Peyer's patch (tissue), 4 donors: ENCODE results near the gene SRP72. TPM values are rescaled to one million over a fixed set of nuclear protein-coding genes. Genes with fewer than 3 reads are reported as not detected.

Experiments
- DNase-seq, 3 donors: peaks; one replicate each; pipeline ENCODE4 v3.0.0-alpha.2; 2017 to 2019
- H3K27ac ChIP-seq, 4 donors: fragments of 200-600 bp; sonication (generic); one replicate each; pipeline ENCODE4 v1.5.1; 2016 to 2019
- H3K27me3 ChIP-seq, 2 donors: fragments of 200-600 bp; sonication (generic); one replicate each; pipeline ENCODE4 v1.5.1; 2019
- H3K36me3 ChIP-seq, 3 donors: fragments of 200-600 bp; sonication (generic); one replicate each; pipeline ENCODE4 v1.5.1; 2016 to 2019
- H3K4me1 ChIP-seq, 4 donors: fragments of 200-600 bp; sonication (generic); one replicate each; pipeline ENCODE4 v1.5.1; 2016 to 2019
- H3K4me3 ChIP-seq, 4 donors: fragments of 200-600 bp; sonication (generic); 1 replicate in 3 of 4; 2 replicates in 1 of 4; pipeline ENCODE4 v1.5.1; 2016 to 2019; ENCODE audit warnings: mild to moderate bottlenecking in 1 of 4
- H3K9me3 ChIP-seq, 4 donors: fragments of 200-600 bp; sonication (generic); one replicate each; pipeline ENCODE4 v1.5.1; 2016 to 2019; ENCODE audit warnings: mild to moderate bottlenecking in 1 of 4
- CTCF ChIP-seq, 6 experiments: fragments of 450-650 bp in 4 of 6; fragments of 200-600 bp in 2 of 6; sonication (generic) in 1 of 6; IDR thresholded peaks; one replicate each; pipeline ENCODE4 v1.5.1; 2017 to 2019; ENCODE audit warnings: antibody characterized with exemption in 6 of 6, mild to moderate bottlenecking in 3 of 6, moderate library complexity in 1 of 6
- POLR2A ChIP-seq, 2 donors: fragments of 450-650 bp; IDR thresholded peaks; one replicate each; pipeline ENCODE4 v1.5.1; 2017; ENCODE audit warnings: antibody characterized with exemption in 2 of 2, mild to moderate bottlenecking in 2 of 2, moderate library complexity in 2 of 2
- total RNA-seq, 4 donors: library from RNA; depleted of rRNA; stranded (reverse); fragments of >200 nt; gene quantifications; one replicate each; pipeline ENCODE4 v1.1.0, GENCODE V29; 2016

Gene SRP72
- total RNA-seq, 4 donors from 2014 or later: 28.9 to 191 (median 38.4) TPM

GRCh38 chr4:56511098-56511497, 43.7 kb downstream of the SRP72 start:
- DNase-seq: no peak
- H3K27ac ChIP-seq: no peak overlapping the region
- H3K4me1 ChIP-seq: peaks cover 0 to 5% (median 0%) of the 10 kb centered on the region in 4 donors

GRCh38 chr4:56512166-56512565, 44.7 kb downstream of the SRP72 start:
- TF ChIP-seq CTCF (IDR thresholded peaks at IDR 0.05) (no peak), POLR2A (IDR thresholded peaks at IDR 0.05) (no peak)
- Histone ChIP-seq H3K9me3 (no peaks in the 10 kb centered on the region), H3K27ac (no peak overlapping the region), H3K27me3 (no peaks in the 10 kb centered on the region), H3K4me3 (no peak overlapping the region), H3K36me3 (no peaks in the 10 kb centered on the region), H3K4me1 (no peaks in the 10 kb centered on the region)
- DNase-seq: no peak

More at GRCh38 chr4:56511098-56511497, 43.7 kb downstream of the SRP72 start:
- no peak overlapping the region for H3K4me3 ChIP-seq
- no peaks in the 10 kb centered on the region for H3K36me3 ChIP-seq
- H3K9me3 ChIP-seq: no peaks in the 10 kb centered on the region
- H3K27me3 ChIP-seq: no peaks in the 10 kb centered on the region
- TF ChIP-seq POLR2A (IDR thresholded peaks at IDR 0.05) (no peak), CTCF (IDR thresholded peaks at IDR 0.05) (no peak)

GRCh38 chr4:56513517-56513916, 46.1 kb downstream of the SRP72 start:
- Histone ChIP-seq H3K4me1 (no peaks in the 10 kb centered on the region), H3K36me3 (no peaks in the 10 kb centered on the region), H3K9me3 (no peaks in the 10 kb centered on the region), H3K27me3 (no peaks in the 10 kb centered on the region), H3K27ac (no peak overlapping the region), H3K4me3 (no peak overlapping the region)
- TF ChIP-seq CTCF (IDR thresholded peaks at IDR 0.05) (no peak), POLR2A (IDR thresholded peaks at IDR 0.05) (no peak)
- DNase-seq: no peak

GRCh38 chr4:56530269-56531148, 63.1 kb downstream of the SRP72 start:
- peak; percentile 83 to 94 (median 86) for DNase-seq
- H3K4me3 ChIP-seq: peak overlapping the region; percentile 31 to 63 (median 52)

GRCh38 chr4:56531149-56531770, 63.8 kb downstream of the SRP72 start:
- Histone ChIP-seq H3K36me3 (no peaks in the 10 kb centered on the region), H3K9me3 (no peaks in the 10 kb centered on the region), H3K4me3 (peak overlapping the region; percentile 31 to 63 (median 52)), H3K4me1 (peaks cover 0 to 5% (median 0%) of the 10 kb centered on the region in 4 donors), H3K27me3 (no peaks in the 10 kb centered on the region), H3K27ac (no peak overlapping the region)
- TF ChIP-seq POLR2A (IDR thresholded peaks at IDR 0.05) (no peak), CTCF (IDR thresholded peaks at IDR 0.05) (no peak)
- DNase-seq: no peak

More at GRCh38 chr4:56530269-56531148, 63.1 kb downstream of the SRP72 start:
- H3K27ac ChIP-seq: peak overlapping the region in 1 of 4 donors; percentile 17
- no peaks in the 10 kb centered on the region for H3K27me3 ChIP-seq
- TF ChIP-seq POLR2A (IDR thresholded peaks at IDR 0.05): no peak
- TF ChIP-seq CTCF (IDR thresholded peaks at IDR 0.05): no peak
- H3K36me3 ChIP-seq: no peaks in the 10 kb centered on the region
- H3K9me3 ChIP-seq: no peaks in the 10 kb centered on the region
- H3K4me1 ChIP-seq: peaks cover 0 to 5% (median 0%) of the 10 kb centered on the region in 4 donors
